ENCODE measurements around the gene NOD1. TPM values are rescaled to one million over a fixed set of nuclear protein-coding genes. Genes with fewer than 3 reads are reported as not detected.

NOD1 gene
- total and polyA plus RNA-seq, 8 donors, result 2.3 to 18.3 (median 5.5) TPM

DNA sequence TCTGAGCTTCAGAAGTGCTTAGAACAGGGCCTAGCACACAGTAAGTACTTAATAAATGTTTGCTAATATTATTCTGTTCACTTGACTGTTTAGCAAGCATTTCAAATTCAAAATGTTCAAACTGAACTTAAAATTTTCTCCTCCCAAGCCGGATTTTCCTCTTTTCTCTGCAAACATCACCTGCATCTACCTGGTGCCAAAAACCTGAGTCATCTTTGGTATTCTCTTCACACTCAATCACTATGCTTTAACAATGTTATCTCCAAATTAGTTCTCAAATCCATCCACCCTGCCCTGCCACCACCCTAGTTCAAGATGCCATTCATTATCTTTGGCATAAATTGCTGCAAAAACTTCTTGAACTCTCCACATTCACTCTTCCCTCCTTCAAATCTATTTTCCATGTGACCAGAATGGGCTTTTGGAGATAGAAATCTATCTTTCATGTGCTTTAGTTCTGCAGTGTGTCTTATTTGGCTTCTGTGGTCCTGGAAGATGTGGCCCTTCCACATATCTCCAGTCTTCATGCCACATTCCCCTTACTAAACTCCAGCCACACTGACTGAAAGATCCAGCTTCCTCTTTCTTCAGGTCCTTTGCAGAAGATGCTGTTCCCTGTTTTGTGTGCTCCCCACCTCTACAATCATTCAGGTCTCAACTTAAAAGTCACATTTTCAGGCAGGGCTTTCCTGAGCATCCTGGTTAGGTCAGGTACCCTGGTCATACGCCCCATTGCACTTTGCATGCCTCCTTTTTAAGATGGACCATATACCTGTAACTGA is 24.1 kb upstream of the NOD1 start:
- Histone ChIP-seq H3K4me3 (no peak overlapping the region), H3K36me3 (peaks cover 0 to 16% (median under 1%) of the 10 kb centered on the region in 4 donors), H3K27me3 (no peaks in the 10 kb centered on the region), H3K9me3 (no peaks in the 10 kb centered on the region), H3K27ac (no peak overlapping the region), H3K4me1 (peaks cover 15 to 31% (median 20%) of the 10 kb centered on the region in 4 donors)
- TF ChIP-seq, protein P1, sequence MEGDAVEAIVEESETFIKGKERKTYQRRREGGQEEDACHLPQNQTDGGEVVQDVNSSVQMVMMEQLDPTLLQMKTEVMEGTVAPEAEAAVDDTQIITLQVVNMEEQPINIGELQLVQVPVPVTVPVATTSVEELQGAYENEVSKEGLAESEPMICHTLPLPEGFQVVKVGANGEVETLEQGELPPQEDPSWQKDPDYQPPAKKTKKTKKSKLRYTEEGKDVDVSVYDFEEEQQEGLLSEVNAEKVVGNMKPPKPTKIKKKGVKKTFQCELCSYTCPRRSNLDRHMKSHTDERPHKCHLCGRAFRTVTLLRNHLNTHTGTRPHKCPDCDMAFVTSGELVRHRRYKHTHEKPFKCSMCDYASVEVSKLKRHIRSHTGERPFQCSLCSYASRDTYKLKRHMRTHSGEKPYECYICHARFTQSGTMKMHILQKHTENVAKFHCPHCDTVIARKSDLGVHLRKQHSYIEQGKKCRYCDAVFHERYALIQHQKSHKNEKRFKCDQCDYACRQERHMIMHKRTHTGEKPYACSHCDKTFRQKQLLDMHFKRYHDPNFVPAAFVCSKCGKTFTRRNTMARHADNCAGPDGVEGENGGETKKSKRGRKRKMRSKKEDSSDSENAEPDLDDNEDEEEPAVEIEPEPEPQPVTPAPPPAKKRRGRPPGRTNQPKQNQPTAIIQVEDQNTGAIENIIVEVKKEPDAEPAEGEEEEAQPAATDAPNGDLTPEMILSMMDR (IDR thresholded peaks at IDR 0.05), result no peak
- TF ChIP-seq POLR2AphosphoS5 (IDR thresholded peaks at IDR 0.05) (no peak), POLR2A (IDR thresholded peaks at IDR 0.05) (no peak), EP300 (IDR thresholded peaks at IDR 0.05) (no peak)
- intact Hi-C loops (cut with DNase I; ENCODE audit: low total_unique reads), result no loop called here
- no peak for DNase-seq
- WGBS, 5 donors, result 70 to 82% (median 73%) methylated on average over 2 of the region's 2 CpGs

DNA sequence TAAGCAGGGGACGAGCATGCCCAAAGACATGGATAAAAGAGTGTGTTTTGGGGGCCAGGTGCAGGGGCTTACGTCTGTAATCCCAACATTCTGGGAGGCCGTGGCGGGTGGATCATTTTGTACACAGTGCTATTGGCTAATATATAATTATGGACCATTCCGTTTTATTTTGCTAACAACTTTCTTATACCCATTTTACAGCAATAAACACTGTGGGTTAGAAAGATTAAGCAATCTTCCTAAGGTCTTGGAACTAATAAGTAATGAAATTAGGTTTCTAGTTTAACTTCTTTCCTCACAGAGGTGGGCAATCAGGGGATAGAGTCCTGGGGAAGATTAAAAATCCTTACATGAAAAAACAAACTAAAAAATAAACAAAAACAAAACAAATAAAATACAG is 22.7 kb upstream of the NOD1 start:
- intact Hi-C loops (cut with DNase I; ENCODE audit: low total_unique reads), result no loop called here
- H3K4me3 ChIP-seq, result no peak overlapping the region
- no peak overlapping the region for H3K27ac ChIP-seq
- DNase-seq, result no peak
- H3K4me1 ChIP-seq, result peaks cover 15 to 31% (median 20%) of the 10 kb centered on the region in 4 donors
- H3K27me3 ChIP-seq, result no peaks in the 10 kb centered on the region
- WGBS, 5 donors, result 83 to 97% (median 96%) methylated on average over 5 of the region's 5 CpGs
- peaks cover 0 to 30% (median 11%) of the 10 kb centered on the region in 4 donors for H3K36me3 ChIP-seq
- H3K9me3 ChIP-seq, result no peaks in the 10 kb centered on the region
- TF ChIP-seq POLR2AphosphoS5 (IDR thresholded peaks at IDR 0.05), result no peak
- TF ChIP-seq EP300 (IDR thresholded peaks at IDR 0.05), result no peak
- TF ChIP-seq POLR2A (IDR thresholded peaks at IDR 0.05), result no peak
- TF ChIP-seq, protein P1 (IDR thresholded peaks at IDR 0.05), result no peak

DNA sequence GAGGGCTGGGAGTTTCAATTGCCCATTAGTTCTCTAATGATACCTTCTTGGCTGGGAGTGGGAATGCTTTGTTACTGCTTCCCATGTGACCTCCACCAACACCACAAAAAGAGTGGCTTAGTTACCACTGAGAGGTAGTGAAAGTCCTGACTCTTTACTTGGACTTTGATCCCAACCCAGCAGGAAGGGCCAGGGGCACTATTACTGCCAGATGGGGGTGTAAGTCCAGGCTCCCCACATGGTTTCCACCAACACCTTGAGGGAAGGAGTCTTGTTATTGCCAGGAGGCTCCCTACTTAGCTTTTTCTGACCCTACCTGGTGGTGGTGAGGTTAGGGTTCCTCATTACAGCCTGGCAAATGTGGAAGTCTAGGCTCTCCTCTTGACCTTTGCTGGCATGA is 14.6 kb upstream of the NOD1 start:
- DNase-seq, result no peak
- Histone ChIP-seq H3K36me3 (peaks cover 0 to 19% (median 12%) of the 10 kb centered on the region in 4 donors), H3K9me3 (peaks cover 0 to 6% (median 3%) of the 10 kb centered on the region in 4 donors), H3K4me1 (no peaks in the 10 kb centered on the region), H3K27ac (no peak overlapping the region), H3K27me3 (no peaks in the 10 kb centered on the region), H3K4me3 (no peak overlapping the region)
- TF ChIP-seq POLR2AphosphoS5 (IDR thresholded peaks at IDR 0.05), result no peak
- TF ChIP-seq EP300 (IDR thresholded peaks at IDR 0.05), result no peak
- no peak for TF ChIP-seq POLR2A (IDR thresholded peaks at IDR 0.05)
- TF ChIP-seq, protein P1 (IDR thresholded peaks at IDR 0.05), result no peak
- intact Hi-C loops (cut with DNase I; ENCODE audit: low total_unique reads), result no loop called here

DNA sequence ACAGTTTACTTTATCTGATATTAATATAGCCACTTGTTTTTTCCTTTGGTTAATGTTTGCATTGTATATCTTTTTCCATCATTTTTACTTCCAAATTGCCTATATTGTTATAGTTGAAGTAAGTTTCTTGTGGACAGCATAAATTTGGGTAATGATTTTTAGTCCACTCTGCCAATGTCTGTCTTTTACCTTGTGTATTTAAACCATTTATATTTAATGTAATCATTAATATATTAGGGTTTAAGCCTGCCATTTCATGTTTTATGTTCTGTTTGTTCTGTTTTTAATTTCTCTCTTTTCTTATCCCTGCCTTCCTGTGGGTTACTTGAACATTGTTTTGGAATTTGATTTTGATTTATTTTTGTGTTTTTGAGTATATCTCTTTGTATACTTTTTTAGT is 12.8 kb upstream of the NOD1 start:
- Histone ChIP-seq H3K36me3 (peaks cover 0 to 6% (median 2%) of the 10 kb centered on the region in 4 donors), H3K9me3 (peaks cover 0 to 6% (median 3%) of the 10 kb centered on the region in 4 donors), H3K27ac (no peak overlapping the region), H3K4me3 (no peak overlapping the region), H3K4me1 (no peaks in the 10 kb centered on the region), H3K27me3 (no peaks in the 10 kb centered on the region)
- no peak for DNase-seq
- intact Hi-C loops (cut with DNase I; ENCODE audit: low total_unique reads), result no loop called here
- TF ChIP-seq, protein P1 (IDR thresholded peaks at IDR 0.05), result no peak
